Activated CD4-positive, CD25-positive, alpha-beta regulatory T cell (primary cell): Measurements from ENCODE around the gene KRT85.
"Not testable (repeated sequence)": the region's sequence is repeated elsewhere in the genome, so short reads cannot be mapped to it uniquely, and the experiment has no call there.

Source experiments
- DNase-seq, 4 experiments: peaks; one replicate each; lab custom pipeline; 2025; lab: John Stamatoyannopoulos, UW

KRT85 gene

DNA sequence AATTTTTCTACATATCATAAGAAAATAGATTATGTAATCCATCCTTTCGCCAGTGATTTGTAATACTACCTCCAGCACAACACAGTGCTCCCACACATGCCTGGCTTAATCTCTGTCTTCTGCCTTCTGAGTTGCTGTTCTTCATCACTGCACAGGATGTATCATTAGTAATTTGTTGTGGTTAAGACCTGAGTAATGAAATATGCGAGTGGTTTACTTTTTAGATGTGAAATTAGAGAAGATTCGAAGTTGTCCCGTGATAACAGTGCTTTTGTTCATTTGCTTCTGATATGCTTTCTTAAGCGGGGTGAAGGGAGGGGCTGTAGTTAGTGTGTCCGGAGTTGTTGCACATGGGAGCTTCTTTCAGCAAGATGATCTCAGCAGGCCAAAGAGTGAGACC lies 18.1 kb downstream of the KRT85 start:
- DNase-seq = no peak

- no peak for DNase-seq
Observed at GRCh38 chr12:52347551-52348510, 19.4 kb downstream of the KRT85 start.

DNA sequence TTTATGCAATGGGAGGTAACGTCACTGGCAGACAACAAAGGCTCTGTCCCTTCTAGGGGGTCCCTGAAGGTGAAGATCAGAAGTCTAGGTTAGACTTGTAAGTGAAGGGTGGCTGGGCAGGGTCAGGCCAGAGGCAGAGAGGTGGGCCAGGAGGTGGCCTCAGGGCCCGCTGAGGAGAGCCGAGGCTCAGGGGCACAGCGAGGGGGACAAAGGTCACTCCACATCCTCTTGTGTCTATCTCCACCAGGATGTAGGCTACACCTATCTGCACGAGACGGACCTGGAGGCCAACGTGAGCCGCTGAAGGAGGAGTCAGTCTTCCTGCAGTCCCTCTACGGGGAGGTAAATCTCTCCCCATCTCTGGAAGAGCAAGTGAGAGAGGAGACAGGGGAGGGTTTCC lies 20.3 kb downstream of the KRT85 start:
- DNase-seq = no peak

GRCh38 chr12:52346593-52346992 lies 20.7 kb downstream of the KRT85 start:
- DNase-seq = no peak

- DNase-seq = not testable (repeated sequence)
Observed at GRCh38 chr12:52345041-52345440, 22.2 kb downstream of the KRT85 start.

- no peak for DNase-seq
Observed at GRCh38 chr12:52344111-52344510, 23.2 kb downstream of the KRT85 start.

GRCh38 chr12:52343550-52343949 lies 23.7 kb downstream of the KRT85 start:
- no peak for DNase-seq

DNA sequence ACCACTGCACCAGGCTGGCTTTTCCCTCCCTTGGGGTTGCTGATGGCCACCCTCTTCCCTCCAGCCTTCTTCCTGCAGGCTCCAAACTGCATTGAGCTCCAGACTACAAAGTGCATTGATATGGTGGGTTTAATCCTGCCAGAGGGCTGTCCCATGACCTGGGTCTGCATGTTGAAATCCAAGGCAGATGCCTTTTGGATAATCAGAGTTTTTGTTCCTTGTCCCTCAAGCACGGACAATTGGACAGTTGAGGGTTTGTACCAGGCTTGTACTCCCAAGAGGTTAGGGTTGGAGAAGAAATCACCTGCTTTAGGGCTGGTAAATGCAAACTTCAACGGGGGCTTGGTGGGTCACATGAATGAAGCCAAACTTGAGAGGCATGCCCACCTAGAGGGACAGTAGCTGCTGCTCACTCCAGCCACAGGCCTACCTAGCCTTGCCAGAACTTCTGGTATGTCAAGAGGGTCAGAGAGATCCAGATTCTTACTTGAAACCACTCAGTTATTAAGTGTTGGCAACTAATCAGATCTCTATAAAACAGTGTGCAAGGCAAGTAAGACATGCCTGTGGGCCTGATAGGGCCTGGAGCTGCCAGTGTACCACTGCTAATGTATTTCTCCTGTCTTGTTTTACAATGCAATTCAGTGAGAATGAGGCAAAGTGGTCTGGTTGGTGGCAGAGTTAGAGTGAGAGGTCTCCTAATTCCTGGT lies 24.3 kb downstream of the KRT85 start:
- no peak for DNase-seq

DNA sequence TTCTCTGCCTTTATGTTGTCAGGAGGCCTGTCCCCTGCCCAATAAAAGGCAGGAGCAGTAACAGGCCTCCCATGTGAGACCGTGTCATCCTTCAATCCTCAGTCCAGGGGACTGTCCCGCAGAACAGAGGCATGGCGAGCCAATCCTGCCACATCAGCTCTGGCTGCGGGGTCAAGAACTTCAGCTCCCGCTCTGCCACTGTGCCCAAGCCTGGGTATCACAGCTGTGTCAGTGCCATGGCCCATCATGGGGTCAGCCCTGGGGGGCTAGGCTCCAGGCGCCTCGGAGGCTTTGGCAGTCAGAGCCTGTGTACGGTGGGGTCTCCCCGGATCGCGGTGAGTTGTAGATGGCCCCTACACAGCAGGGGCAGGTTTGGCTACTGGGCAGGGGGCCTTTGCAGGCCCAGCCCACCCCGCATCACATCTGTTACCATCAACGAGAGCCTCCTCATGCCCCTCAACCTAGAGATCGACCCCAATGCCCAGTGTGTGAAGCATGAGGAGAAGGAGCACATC lies 26.2 kb downstream of the KRT85 start:
- DNase-seq = no peak

DNA sequence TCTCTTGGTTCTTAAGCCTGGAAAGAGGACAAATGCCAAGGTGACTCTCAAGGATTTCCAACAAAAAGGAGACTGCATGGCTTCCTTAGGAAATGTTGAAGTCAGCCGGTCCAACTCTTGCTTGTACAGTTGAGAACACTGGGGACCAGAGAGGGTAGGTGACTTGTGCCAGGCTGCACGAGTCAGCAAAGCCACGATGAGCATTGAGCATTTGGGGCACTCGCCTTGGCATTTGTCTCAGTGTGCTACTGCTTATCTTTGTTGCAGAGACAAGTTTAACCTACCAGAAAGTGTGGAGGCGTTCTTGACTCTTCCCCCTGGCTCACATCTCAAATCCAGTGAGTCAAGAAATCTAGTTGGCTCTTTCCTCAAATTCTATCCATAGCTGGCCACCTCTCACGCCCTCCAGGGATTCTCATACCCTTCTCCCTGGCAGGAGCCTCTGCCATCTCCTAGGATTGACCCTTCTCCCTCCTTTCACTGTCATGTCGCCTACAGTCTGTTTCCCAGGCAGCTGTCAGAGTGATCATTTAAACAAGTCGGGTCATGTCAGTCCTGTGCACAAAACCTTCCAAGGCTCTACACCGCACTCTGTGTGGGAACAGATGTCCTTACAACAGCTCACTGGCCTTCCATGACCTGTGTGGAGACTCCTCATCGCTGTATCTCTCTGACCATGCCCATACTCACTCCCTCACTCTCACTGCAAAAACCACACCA lies 28.9 kb downstream of the KRT85 start:
- no peak for DNase-seq

GRCh38 chr12:52337054-52337453 lies 30.2 kb downstream of the KRT85 start:
- no peak for DNase-seq

DNA sequence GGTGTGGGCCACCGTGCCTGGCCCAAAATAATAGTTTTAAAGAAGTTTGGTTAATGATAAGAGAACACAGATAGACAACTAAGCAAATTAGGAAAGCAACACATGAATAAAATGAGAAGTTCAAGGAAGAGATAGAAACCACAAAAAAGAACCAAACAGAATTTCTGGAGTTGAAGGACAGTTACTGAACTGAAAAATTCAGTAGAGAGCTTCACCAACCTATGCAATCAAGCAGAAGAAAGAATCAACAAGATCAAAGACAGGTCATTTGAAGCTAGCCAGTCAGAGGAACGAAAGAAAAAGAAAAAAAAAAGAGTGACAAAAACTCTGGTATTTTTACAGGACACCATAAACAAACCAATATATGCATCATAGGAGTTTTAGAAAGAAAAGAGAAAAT lies 30.6 kb downstream of the KRT85 start:
- no peak for DNase-seq

DNA sequence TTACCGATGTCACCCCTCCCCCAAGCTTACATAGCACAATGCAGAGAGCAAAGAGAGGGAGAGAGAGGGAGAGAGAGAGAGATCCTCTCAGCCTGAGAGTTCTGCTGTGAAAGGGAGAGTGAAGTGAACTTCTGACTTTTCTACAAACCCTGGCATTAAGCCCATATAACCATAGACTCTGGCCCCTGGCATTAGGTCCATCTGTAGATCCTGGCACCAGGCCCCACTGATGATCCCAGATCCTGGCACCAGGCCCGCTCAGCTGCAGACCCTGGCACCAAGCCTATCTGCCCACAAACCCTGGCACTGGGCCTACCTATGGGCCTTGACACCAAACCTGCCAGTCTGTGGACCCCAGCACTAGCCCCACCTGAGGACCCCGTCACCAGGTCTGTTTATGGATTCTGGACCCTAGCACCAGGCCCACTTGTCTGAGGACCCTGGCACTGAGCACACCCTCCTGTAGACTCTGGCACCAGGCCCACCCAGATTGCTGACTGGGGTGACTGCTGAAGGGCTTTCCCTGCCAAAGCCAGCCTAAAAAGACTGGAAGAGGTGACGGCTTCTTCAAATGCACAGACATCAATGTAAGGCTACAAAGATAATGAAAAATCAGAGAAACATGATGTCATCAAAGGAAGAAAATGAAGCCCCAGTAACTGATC lies 31.6 kb downstream of the KRT85 start:
- no peak for DNase-seq

DNA sequence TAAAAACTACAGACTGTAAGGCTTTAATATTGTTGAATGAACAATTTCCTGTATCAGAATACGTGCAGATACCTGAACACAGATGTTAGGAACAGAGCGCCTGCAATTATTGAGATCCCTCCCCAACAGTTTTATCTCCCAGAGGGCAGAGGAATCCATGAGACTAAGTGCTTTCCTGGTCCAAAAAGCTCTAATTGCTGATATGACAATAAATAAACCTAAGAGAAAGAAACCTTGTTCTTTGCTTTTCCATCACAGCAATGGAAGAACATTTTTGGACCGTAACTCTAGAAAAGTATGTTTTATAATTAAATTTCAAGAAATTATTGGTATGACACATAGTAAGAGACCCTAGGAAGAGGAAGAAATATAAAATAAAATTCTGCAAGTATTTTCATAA lies 33.1 kb downstream of the KRT85 start:
- DNase-seq = no peak

- DNase-seq = no peak
Observed at GRCh38 chr12:52333321-52333720, 34.0 kb downstream of the KRT85 start.

- DNase-seq = no peak
Observed at GRCh38 chr12:52332381-52332780, 34.9 kb downstream of the KRT85 start.

GRCh38 chr12:52331833-52332232 lies 35.4 kb downstream of the KRT85 start:
- DNase-seq = no peak

DNA sequence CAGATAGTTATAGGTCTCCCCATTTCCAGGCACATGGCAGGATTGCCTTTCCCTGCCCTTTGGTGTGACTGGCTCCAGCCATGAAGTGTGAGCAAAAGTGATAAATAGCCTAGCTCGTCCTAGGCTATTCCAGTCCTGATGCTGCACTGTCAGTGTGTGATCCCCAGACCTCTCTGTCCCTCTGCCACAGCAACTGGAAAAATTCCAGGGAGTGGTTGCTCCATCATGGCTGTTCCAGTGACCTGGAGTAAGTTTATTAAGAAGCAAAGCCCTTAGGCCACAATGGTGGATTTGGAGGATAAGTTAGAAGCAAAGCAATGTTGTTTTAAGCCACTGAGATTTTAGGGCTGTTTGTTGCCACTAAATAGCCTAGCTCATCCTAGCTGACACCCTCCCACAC lies 36.2 kb downstream of the KRT85 start:
- no peak for DNase-seq

- DNase-seq = no peak
Observed at GRCh38 chr12:52327830-52328500, 39.3 kb downstream of the KRT85 start.

DNA sequence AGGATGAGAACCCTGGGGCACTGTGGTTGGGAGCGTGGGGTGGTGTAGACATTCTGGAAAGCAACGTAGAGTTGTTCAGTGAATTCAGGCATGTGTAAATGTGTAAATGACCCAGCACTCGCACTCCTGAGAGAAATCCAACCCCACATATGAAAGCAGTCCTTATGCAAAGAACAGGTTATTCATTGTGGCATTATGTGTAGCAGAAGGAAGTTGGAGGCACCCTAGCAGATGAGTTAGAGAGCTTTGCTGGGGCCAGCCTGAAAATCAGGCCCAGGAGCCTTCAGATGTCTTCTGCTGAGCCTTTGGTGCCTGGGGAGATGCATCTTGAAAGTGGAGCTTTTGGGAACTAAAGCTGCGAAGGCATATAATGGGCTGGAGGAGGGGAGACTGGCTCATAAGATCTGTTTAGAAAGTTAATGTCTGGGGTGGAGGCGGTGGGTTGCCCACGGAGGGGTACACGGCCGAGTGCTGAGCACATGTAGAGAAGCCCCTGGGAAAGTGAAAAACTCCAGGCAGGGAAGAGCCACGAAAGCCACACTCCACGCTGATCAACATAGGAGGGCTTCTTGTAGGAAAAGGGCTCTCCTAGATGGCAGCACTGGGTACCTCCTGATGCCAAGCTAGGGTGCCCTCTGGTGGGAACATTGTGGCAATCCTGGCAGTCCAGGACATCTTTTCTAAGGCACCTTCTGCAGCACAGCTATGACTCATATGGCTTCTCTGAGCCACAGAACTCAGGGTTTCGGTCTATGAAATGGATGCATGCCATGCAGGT lies 40.0 kb downstream of the KRT85 start:
- peak in 3 of 4 experiments; percentile 27 to 56 (median 49) for DNase-seq

DNA sequence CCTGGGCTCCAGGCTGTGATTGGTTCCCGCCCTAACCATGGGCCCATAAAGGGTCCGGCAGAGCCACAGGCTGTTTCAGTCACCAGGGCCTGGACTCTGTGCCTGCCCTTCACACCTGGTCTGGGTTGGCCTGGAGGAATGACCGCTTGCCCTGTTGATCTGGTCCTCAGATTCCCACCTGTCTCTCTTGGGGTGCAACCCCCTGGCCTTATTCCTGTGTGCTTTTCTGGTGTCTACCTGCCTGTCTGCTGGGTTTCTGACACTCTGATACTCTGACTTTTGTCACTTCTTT lies 43.2 kb downstream of the KRT85 start:
- DNase-seq = no peak
